ENCODE results near the gene ANKRD11.

The ANKRD11 gene

DNA sequence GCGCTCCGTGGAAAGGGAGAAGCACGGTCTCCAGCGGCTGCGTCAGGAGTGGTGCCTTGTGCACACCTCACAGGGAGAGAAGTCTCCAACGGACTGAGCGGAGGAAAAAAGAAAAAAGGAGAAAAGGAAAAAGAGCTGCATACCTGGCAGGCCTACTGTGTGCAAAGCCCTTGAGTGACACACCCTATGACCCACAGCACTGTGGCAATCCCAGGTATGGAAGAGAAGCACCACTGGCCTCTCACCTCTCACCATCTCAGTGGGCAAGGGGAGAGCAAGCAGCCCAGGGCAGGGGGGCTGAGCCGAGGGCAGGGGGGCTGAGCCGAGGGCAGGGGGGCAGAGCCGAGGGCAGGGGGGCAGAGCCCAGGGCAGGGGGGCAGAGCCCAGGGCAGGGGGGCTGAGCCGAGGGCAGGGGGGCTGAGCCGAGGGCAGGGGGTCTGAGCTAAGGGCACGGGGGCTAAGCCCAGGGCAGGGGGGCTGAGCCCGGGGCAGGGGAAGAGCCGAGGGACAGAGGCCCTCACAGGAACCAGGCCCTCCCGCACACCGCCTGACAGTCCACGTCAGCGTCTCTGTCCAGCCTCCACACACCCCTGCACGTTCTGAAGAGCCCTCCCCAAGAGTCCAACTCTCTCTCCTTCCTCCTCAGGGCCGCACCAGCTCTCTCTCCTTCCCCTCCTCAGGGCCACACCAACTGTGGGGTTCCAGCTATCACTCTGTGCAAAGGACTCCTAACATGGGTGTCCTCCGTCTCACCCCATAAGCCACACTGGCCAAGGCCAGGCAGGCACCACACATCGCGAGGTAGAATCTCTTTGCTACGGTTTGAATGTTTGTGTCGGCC lies 167.0 kb downstream of the ANKRD11 start:
- H4K20me1 ChIP-seq (ENCODE audit: insufficient read depth, low read length) = no peaks in the 10 kb centered on the region
- peaks cover 10% of the 10 kb centered on the region; the same call in 1 of the 2 replicates for H3F3A ChIP-seq (ENCODE audit: insufficient read depth, low read length)
- no peak for DNase-seq
- no peaks in the 10 kb centered on the region for H3K9me2 ChIP-seq (replicated peaks; ENCODE audit: insufficient read depth, low read length)
- H3K79me2 ChIP-seq (ENCODE audit: low read length) = peaks cover 97% of the 10 kb centered on the region
- H2AFZ ChIP-seq (ENCODE audit: low read length) = no peak overlapping the region
- H3K9ac ChIP-seq (ENCODE audit: low read length) = no peak overlapping the region
- H3K4me2 ChIP-seq (ENCODE audit: low read depth, low read length) = no peak overlapping the region
- H3K27ac ChIP-seq (ENCODE audit: low read length) = no peak overlapping the region
- no peaks in the 10 kb centered on the region for H3K36me3 ChIP-seq (replicated peaks; ENCODE audit: insufficient read depth, low read length)
- H3K4me3 ChIP-seq (ENCODE audit: low read length) = no peak overlapping the region
- H3K9me3 ChIP-seq (replicated peaks; ENCODE audit: insufficient read depth, low read length) = no peaks in the 10 kb centered on the region
- H3K4me1 ChIP-seq (ENCODE audit: low read length) = peaks cover 32% of the 10 kb centered on the region
- H3K27me3 ChIP-seq (replicated peaks; ENCODE audit: insufficient read depth, low read length) = no peaks in the 10 kb centered on the region
- TF ChIP-seq EZH2phosphoT487 (IDR thresholded peaks at IDR 0.05; ENCODE audit: low read length) (no peak), EZH2 (optimal IDR thresholded peaks at IDR 0.05; ENCODE audit: low read depth, low read length) (no peak)
- TF ChIP-seq, protein P1, sequence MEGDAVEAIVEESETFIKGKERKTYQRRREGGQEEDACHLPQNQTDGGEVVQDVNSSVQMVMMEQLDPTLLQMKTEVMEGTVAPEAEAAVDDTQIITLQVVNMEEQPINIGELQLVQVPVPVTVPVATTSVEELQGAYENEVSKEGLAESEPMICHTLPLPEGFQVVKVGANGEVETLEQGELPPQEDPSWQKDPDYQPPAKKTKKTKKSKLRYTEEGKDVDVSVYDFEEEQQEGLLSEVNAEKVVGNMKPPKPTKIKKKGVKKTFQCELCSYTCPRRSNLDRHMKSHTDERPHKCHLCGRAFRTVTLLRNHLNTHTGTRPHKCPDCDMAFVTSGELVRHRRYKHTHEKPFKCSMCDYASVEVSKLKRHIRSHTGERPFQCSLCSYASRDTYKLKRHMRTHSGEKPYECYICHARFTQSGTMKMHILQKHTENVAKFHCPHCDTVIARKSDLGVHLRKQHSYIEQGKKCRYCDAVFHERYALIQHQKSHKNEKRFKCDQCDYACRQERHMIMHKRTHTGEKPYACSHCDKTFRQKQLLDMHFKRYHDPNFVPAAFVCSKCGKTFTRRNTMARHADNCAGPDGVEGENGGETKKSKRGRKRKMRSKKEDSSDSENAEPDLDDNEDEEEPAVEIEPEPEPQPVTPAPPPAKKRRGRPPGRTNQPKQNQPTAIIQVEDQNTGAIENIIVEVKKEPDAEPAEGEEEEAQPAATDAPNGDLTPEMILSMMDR (IDR thresholded peaks at IDR 0.05; ENCODE audit: low read length) = no peak

DNA sequence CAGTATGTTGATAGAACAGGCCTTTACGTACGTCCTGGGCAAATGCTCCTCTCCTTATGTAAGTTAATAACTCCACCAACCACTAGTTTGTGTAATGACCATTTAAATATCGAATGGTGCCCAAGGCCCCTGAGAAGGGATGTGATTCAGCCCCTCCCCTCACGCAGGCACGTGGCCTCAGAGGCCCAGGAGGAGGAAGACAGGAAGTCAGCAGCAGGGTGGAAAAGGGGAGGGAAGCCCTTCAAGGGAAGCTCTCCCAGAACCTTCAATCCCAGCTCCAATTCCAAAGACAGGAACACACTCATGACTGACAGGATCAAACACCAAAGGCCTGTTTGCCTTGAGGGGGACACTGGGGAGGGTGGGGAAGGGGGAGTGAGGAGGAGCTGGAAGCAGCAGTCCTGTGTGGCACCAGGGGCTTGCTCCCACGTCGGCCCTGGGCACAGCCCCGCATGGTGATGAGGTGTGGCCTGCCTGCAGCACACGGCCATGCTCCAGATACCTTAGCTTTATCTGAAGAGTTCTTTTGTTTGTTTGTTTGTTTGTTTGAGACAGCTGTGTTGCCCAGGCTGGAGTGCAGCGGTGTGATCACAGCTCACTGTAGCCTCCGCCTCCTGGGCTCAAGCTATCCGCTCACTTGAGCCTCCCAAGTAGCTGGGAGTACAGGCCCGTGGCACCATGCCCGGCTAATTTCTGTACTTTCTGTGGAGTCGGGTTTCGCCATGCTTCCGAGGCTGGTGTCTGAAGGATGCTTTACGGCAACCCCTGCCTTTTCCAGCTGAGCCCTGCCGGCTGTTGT lies 167.8 kb downstream of the ANKRD11 start:
- H3K4me2 ChIP-seq (ENCODE audit: low read depth, low read length) = no peak overlapping the region
- no peak overlapping the region for H3K27ac ChIP-seq (ENCODE audit: low read length)
- peaks cover 10% of the 10 kb centered on the region; the same call in 1 of the 2 replicates for H3F3A ChIP-seq (ENCODE audit: insufficient read depth, low read length)
- no peaks in the 10 kb centered on the region for H3K9me3 ChIP-seq (replicated peaks; ENCODE audit: insufficient read depth, low read length)
- H3K36me3 ChIP-seq (replicated peaks; ENCODE audit: insufficient read depth, low read length) = no peaks in the 10 kb centered on the region
- no peak overlapping the region for H2AFZ ChIP-seq (ENCODE audit: low read length)
- H3K79me2 ChIP-seq (ENCODE audit: low read length) = peaks cover 97% of the 10 kb centered on the region
- H3K9me2 ChIP-seq (replicated peaks; ENCODE audit: insufficient read depth, low read length) = no peaks in the 10 kb centered on the region
- DNase-seq = no peak
- H3K27me3 ChIP-seq (replicated peaks; ENCODE audit: insufficient read depth, low read length) = no peaks in the 10 kb centered on the region
- no peak overlapping the region for H3K4me3 ChIP-seq (ENCODE audit: low read length)
- TF ChIP-seq EZH2phosphoT487 (IDR thresholded peaks at IDR 0.05; ENCODE audit: low read length) (no peak), EZH2 (optimal IDR thresholded peaks at IDR 0.05; ENCODE audit: low read depth, low read length) (no peak)
- TF ChIP-seq, protein P1 (IDR thresholded peaks at IDR 0.05; ENCODE audit: low read length) = no peak
- no peaks in the 10 kb centered on the region for H4K20me1 ChIP-seq (ENCODE audit: insufficient read depth, low read length)
- no peak overlapping the region for H3K9ac ChIP-seq (ENCODE audit: low read length)
- peaks cover 37% of the 10 kb centered on the region for H3K4me1 ChIP-seq (ENCODE audit: low read length)

DNA sequence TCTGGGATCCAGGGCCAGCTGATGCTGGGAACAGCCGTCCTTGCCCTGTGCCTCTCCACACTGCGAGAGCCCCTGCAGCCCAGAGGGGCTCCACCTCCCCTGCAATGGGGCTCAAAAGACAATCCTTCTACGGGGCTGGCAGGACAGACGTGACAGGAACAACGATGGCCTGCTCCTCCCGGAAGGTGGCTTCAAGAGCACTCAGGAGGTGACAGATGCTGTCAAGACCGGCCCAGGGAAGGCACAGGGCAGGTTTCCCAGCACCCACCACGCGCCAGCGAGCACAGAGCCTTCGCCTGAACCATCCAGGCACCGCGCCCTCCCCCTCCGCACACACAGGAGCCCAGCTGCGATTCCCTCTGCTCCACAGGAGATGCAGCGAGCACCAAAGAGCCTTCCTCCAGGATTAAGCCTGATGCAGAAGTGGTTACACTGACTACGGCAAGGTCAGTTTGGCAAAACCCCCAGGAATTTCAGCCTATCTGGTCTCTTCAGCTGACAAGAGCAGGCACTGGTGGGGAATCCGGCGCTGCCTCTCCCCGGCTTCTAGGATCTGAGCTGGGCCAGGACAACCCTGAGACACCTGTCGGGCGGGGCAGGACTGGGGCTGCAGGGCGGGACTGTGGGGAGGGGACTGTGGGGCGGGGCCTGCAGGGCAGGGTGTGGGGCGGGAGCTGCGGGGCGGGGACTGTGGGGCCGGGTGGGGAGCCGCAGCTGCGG lies 169.4 kb downstream of the ANKRD11 start:
- H3K27me3 ChIP-seq (replicated peaks; ENCODE audit: insufficient read depth, low read length) = no peaks in the 10 kb centered on the region
- peak overlapping the region; percentile 48 for H3K9ac ChIP-seq (ENCODE audit: low read length)
- DNase-seq = no peak
- peak overlapping the region; percentile 78 for H3K27ac ChIP-seq (ENCODE audit: low read length)
- no peaks in the 10 kb centered on the region for H3K9me2 ChIP-seq (replicated peaks; ENCODE audit: insufficient read depth, low read length)
- peaks cover 45% of the 10 kb centered on the region for H3K4me1 ChIP-seq (ENCODE audit: low read length)
- TF ChIP-seq, protein P1 (IDR thresholded peaks at IDR 0.05; ENCODE audit: low read length) = no peak
- TF ChIP-seq EZH2phosphoT487 (IDR thresholded peaks at IDR 0.05; ENCODE audit: low read length) = no peak
- no peak for TF ChIP-seq EZH2 (optimal IDR thresholded peaks at IDR 0.05; ENCODE audit: low read depth, low read length)
- no peak overlapping the region for H2AFZ ChIP-seq (ENCODE audit: low read length)
- H3K9me3 ChIP-seq (replicated peaks; ENCODE audit: insufficient read depth, low read length) = no peaks in the 10 kb centered on the region
- H3K4me3 ChIP-seq (ENCODE audit: low read length) = peak overlapping the region; percentile 34; the same call in 1 of the 2 replicates
- peaks cover 21% of the 10 kb centered on the region for H3F3A ChIP-seq (ENCODE audit: insufficient read depth, low read length)
- H3K36me3 ChIP-seq (replicated peaks; ENCODE audit: insufficient read depth, low read length) = no peaks in the 10 kb centered on the region
- peaks cover 92% of the 10 kb centered on the region for H3K79me2 ChIP-seq (ENCODE audit: low read length)
- H3K4me2 ChIP-seq (ENCODE audit: low read depth, low read length) = peak overlapping the region; percentile 86
- H4K20me1 ChIP-seq (ENCODE audit: insufficient read depth, low read length) = no peaks in the 10 kb centered on the region

Data from MM.1S (cell line).